ENCODE data around the gene GRB10. TPM values are rescaled to one million over a fixed set of nuclear protein-coding genes. Genes with fewer than 3 reads are reported as not detected.

GRB10 gene
- total and polyA plus RNA-seq, 4 donors, result 11.6 to 68.6 (median 41.0) TPM

DNA sequence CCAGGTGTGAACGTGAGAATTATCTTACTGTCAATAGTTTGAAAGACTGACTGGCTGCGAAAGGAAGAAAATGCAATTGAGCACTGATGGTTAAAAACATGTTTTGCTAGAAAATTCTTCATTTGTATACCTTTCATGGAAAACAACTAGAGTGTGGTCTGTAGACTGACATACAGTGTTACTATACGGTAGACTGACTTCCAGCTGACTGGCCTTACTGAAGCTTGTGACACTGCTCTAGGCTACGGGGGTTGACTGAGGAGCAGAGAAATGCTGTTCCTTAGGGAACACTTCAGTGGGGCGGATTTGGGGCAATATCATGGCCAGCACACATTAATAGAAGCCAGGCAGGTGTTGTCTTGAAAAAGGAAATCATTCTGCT is 191.6 kb downstream of the GRB10 start:
- Histone ChIP-seq H3K27me3 (ENCODE audit: control insufficient read depth in 3 of 3, insufficient read depth in 3 of 3, low read length in 2 of 3) (no peaks in the 10 kb centered on the region), H3K4me1 (ENCODE audit: control insufficient read depth in 5 of 5, insufficient read depth in 5 of 5, low read length in 5 of 5) (no peaks in the 10 kb centered on the region), H3K9me3 (ENCODE audit: control insufficient read depth in 4 of 4, insufficient read depth in 3 of 4, low read length in 3 of 4) (peaks cover 0 to 2% (median 0%) of the 10 kb centered on the region in 4 donors), H3K9ac (ENCODE audit: insufficient read depth in 1 of 2, low read length in 2 of 2) (no peak overlapping the region), H3K36me3 (ENCODE audit: control insufficient read depth in 4 of 4, insufficient read depth in 4 of 4, low read length in 4 of 4) (peaks cover 6 to 20% (median 10%) of the 10 kb centered on the region in 4 donors), H3K4me3 (no peak overlapping the region), H3K27ac (ENCODE audit: low read depth in 1 of 2, low read length in 1 of 2) (no peak overlapping the region)
- 93% methylated on average over 5 of the region's 5 CpGs for WGBS, 2 donors
- no peak for DNase-seq
- no peak for ATAC-seq (ENCODE audit: insufficient read depth, low FRiP score)
- TF ChIP-seq, protein P1, sequence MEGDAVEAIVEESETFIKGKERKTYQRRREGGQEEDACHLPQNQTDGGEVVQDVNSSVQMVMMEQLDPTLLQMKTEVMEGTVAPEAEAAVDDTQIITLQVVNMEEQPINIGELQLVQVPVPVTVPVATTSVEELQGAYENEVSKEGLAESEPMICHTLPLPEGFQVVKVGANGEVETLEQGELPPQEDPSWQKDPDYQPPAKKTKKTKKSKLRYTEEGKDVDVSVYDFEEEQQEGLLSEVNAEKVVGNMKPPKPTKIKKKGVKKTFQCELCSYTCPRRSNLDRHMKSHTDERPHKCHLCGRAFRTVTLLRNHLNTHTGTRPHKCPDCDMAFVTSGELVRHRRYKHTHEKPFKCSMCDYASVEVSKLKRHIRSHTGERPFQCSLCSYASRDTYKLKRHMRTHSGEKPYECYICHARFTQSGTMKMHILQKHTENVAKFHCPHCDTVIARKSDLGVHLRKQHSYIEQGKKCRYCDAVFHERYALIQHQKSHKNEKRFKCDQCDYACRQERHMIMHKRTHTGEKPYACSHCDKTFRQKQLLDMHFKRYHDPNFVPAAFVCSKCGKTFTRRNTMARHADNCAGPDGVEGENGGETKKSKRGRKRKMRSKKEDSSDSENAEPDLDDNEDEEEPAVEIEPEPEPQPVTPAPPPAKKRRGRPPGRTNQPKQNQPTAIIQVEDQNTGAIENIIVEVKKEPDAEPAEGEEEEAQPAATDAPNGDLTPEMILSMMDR (IDR thresholded peaks at IDR 0.05; ENCODE audit: control extremely low read depth, extremely low read depth), result no peak

DNA sequence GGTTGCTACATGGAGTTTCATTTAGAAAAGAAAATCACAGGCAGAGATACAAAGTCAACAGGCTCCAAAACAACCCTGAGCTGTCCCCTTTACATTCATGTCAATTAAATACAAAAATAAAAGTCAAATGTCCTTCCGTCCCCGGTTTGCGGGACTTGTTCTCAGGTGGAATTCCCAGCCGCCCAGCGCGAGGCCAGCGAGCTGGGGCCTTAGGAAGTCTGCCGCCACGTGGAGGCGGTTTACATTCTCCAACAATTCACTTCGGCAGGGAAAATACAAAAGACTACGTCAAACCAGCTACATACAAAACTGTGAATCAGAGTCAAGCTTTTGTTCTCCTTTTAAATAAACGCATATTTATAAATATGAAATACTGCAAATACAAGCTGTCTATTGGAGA is 192.2 kb downstream of the GRB10 start:
- no peak for DNase-seq
- WGBS, 2 donors, result 95% methylated on average over 13 of the region's 13 CpGs
- TF ChIP-seq, protein P1 (IDR thresholded peaks at IDR 0.05; ENCODE audit: control extremely low read depth, extremely low read depth), result no peak

DNA sequence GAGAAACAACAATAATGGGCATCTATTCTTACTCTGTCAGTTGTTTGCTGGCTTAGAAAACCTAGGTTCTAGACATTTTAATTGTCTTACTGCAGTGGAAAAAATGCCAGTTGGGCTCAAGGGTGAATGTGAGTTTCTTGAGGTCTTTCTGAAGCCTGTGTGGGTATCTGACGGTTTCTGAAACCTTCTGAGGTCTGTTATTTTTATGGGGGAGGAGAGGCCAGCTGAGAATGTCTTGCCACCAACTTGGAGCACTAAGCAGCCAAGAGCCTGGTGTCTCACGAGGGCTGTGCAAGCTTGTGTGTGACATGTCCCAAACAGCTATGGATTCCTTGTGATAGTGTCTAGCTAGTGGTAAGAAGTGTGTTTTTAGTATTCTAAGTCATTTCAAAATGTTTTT is 193.3 kb downstream of the GRB10 start:
- 79 to 89% methylated on average over 2 of the region's 2 CpGs for WGBS, 2 donors
- TF ChIP-seq, protein P1 (IDR thresholded peaks at IDR 0.05; ENCODE audit: control extremely low read depth, extremely low read depth), result no peak
- Histone ChIP-seq H3K4me3 (no peak overlapping the region), H3K9me3 (ENCODE audit: control insufficient read depth in 4 of 4, insufficient read depth in 3 of 4, low read length in 3 of 4) (peaks cover 0 to 4% (median 0%) of the 10 kb centered on the region in 4 donors), H3K4me1 (ENCODE audit: control insufficient read depth in 5 of 5, insufficient read depth in 5 of 5, low read length in 5 of 5) (no peaks in the 10 kb centered on the region), H3K36me3 (ENCODE audit: control insufficient read depth in 4 of 4, insufficient read depth in 4 of 4, low read length in 4 of 4) (peaks cover 2 to 17% (median 9%) of the 10 kb centered on the region in 4 donors), H3K27ac (ENCODE audit: low read depth in 1 of 2, low read length in 1 of 2) (no peak overlapping the region), H3K27me3 (ENCODE audit: control insufficient read depth in 3 of 3, insufficient read depth in 3 of 3, low read length in 2 of 3) (no peaks in the 10 kb centered on the region), H3K9ac (ENCODE audit: insufficient read depth in 1 of 2, low read length in 2 of 2) (no peak overlapping the region)
- ATAC-seq (ENCODE audit: insufficient read depth, low FRiP score) (no peak), DNase-seq (no peak)

More for the DNA sequence above, 192.2 kb downstream of the GRB10 start:
- ATAC-seq (ENCODE audit: insufficient read depth, low FRiP score), result no peak
- H3K9me3 ChIP-seq (ENCODE audit: control insufficient read depth in 4 of 4, insufficient read depth in 3 of 4, low read length in 3 of 4), result peaks cover 0 to 2% (median 0%) of the 10 kb centered on the region in 4 donors
- no peak overlapping the region for H3K4me3 ChIP-seq
- peaks cover 4 to 20% (median 9%) of the 10 kb centered on the region in 4 donors for H3K36me3 ChIP-seq (ENCODE audit: control insufficient read depth in 4 of 4, insufficient read depth in 4 of 4, low read length in 4 of 4)
- no peaks in the 10 kb centered on the region for H3K4me1 ChIP-seq (ENCODE audit: control insufficient read depth in 5 of 5, insufficient read depth in 5 of 5, low read length in 5 of 5)
- no peaks in the 10 kb centered on the region for H3K27me3 ChIP-seq (ENCODE audit: control insufficient read depth in 3 of 3, insufficient read depth in 3 of 3, low read length in 2 of 3)
- no peak overlapping the region for H3K27ac ChIP-seq (ENCODE audit: low read depth in 1 of 2, low read length in 1 of 2)
- H3K9ac ChIP-seq (ENCODE audit: insufficient read depth in 1 of 2, low read length in 2 of 2), result no peak overlapping the region

DNA sequence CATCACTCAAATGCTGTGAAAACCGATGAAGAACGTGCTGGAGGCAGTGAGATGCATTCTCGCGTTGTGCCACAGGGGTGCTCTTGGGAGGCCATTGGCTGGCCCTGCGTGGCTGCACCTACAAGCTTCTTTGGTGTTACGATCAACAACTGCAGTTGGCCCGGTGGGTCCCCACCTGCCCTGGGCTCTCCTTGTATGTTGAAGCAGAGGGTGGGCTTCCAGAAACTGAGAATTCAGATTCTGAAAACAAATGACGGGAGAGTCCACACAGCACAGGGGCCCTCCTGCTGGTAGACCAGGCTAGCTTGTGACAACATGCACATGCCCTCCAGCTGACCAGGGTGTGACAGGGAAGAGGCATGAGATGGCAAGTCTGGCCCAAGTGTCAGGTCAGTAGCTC is 193.8 kb downstream of the GRB10 start:
- H3K27me3 ChIP-seq (ENCODE audit: control insufficient read depth in 3 of 3, insufficient read depth in 3 of 3, low read length in 2 of 3), result no peaks in the 10 kb centered on the region
- H3K36me3 ChIP-seq (ENCODE audit: control insufficient read depth in 4 of 4, insufficient read depth in 4 of 4, low read length in 4 of 4), result peaks cover 0 to 13% (median 9%) of the 10 kb centered on the region in 4 donors
- H3K4me1 ChIP-seq (ENCODE audit: control insufficient read depth in 5 of 5, insufficient read depth in 5 of 5, low read length in 5 of 5), result no peaks in the 10 kb centered on the region
- TF ChIP-seq, protein P1 (IDR thresholded peaks at IDR 0.05; ENCODE audit: control extremely low read depth, extremely low read depth), result no peak
- ATAC-seq (ENCODE audit: insufficient read depth, low FRiP score) (no peak), DNase-seq (no peak)
- 82 to 85% methylated on average over 8 of the region's 8 CpGs for WGBS, 2 donors
- H3K27ac ChIP-seq (ENCODE audit: low read depth in 1 of 2, low read length in 1 of 2), result no peak overlapping the region
- peaks cover 0 to 5% (median 0%) of the 10 kb centered on the region in 4 donors for H3K9me3 ChIP-seq (ENCODE audit: control insufficient read depth in 4 of 4, insufficient read depth in 3 of 4, low read length in 3 of 4)
- H3K4me3 ChIP-seq, result no peak overlapping the region
- no peak overlapping the region for H3K9ac ChIP-seq (ENCODE audit: insufficient read depth in 1 of 2, low read length in 2 of 2)

Measured in lung (tissue), 12 donors.